Stimulated activated CD8-positive, alpha-beta memory T cell treated with anti-CD3 and anti-CD28 coated beads, Interleukin-15, amount 100 ng/mL, for 24 hours (primary cell): Measurements from ENCODE around the gene RHBDD1.

Source experiments
- DNase-seq: peaks from one replicate; pipeline ENCODE4 v3.0.0-alpha.2; 2020; ENCODE audit warnings: low read depth

RHBDD1 gene

GRCh38 chr2:226887940-226888339 lies 52.1 kb downstream of the RHBDD1 start:
- no peak for DNase-seq

GRCh38 chr2:226888378-226888965 lies 52.6 kb downstream of the RHBDD1 start:
- no peak for DNase-seq

- no peak for DNase-seq
These were observed 53.1 kb downstream of the RHBDD1 start for GRCh38 chr2:226888971-226889370.

- no peak for DNase-seq
These were observed 54.4 kb downstream of the RHBDD1 start for GRCh38 chr2:226890286-226890685.

- no peak for DNase-seq
These were observed 56.1 kb downstream of the RHBDD1 start for GRCh38 chr2:226891780-226892590.

GRCh38 chr2:226892729-226893128 lies 56.9 kb downstream of the RHBDD1 start:
- DNase-seq: no peak

GRCh38 chr2:226893216-226893615 lies 57.4 kb downstream of the RHBDD1 start:
- DNase-seq: no peak

GRCh38 chr2:226894752-226895151 lies 58.9 kb downstream of the RHBDD1 start:
- no peak for DNase-seq

- no peak for DNase-seq
These were observed 59.7 kb downstream of the RHBDD1 start for GRCh38 chr2:226895579-226895978.

GRCh38 chr2:226898121-226898520 lies 62.3 kb downstream of the RHBDD1 start:
- DNase-seq: no peak

- no peak for DNase-seq
These were observed 63.0 kb downstream of the RHBDD1 start for GRCh38 chr2:226898897-226899296.

- DNase-seq: no peak
These were observed 66.5 kb downstream of the RHBDD1 start for GRCh38 chr2:226902041-226902966.

- no peak for DNase-seq
These were observed 67.3 kb downstream of the RHBDD1 start for GRCh38 chr2:226903179-226903578.

- DNase-seq: no peak
These were observed 68.7 kb downstream of the RHBDD1 start for GRCh38 chr2:226904592-226904991.

GRCh38 chr2:226905718-226906117 lies 69.9 kb downstream of the RHBDD1 start:
- DNase-seq: no peak

GRCh38 chr2:226906163-226906693 lies 70.4 kb downstream of the RHBDD1 start:
- DNase-seq: no peak

- DNase-seq: no peak
These were observed 73.3 kb downstream of the RHBDD1 start for GRCh38 chr2:226909126-226909525.

GRCh38 chr2:226909836-226910235 lies 74.0 kb downstream of the RHBDD1 start:
- DNase-seq: no peak

- DNase-seq: no peak
These were observed 74.5 kb downstream of the RHBDD1 start for GRCh38 chr2:226910384-226910783.

GRCh38 chr2:226911932-226912331 lies 76.1 kb downstream of the RHBDD1 start:
- no peak for DNase-seq

- no peak for DNase-seq
These were observed 77.8 kb downstream of the RHBDD1 start for GRCh38 chr2:226913641-226914040.

GRCh38 chr2:226915846-226916360 lies 80.0 kb downstream of the RHBDD1 start:
- no peak for DNase-seq
